GM21381 (cell line): Measurements from ENCODE around the gene UCHL5.
"Not testable (repeated sequence)": the region's sequence is repeated elsewhere in the genome, so short reads cannot be mapped to it uniquely, and the experiment has no call there.

Experiments
- ATAC-seq: cut with Tn5 transposase; IDR thresholded peaks from one replicate; pipeline ENCODE4 v1.9.1; 2021; ENCODE audit warnings: mild to moderate bottlenecking, moderate library complexity; ENCODE audit not compliant: unreplicated experiment

UCHL5 gene

DNA sequence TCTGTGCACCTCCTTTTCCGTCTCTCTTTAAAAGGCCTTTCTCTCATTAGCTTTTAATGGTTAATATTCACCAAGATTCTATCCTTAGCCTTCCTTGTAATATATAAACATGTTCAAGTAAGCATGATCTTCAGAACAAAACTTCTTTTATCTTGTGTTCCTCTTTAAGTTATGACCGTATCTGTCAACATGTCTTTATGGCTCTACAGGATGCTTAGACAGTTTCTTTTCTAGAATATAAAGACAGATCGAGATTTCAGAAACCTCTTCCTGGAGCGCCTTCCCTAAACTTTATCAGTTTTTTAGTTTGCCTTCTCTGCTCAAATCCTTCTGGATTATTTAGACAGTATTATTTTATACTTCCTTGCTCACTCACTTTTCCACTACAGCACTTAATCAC lies 7.4 kb upstream of the UCHL5 start:
- no peak for ATAC-seq

DNA sequence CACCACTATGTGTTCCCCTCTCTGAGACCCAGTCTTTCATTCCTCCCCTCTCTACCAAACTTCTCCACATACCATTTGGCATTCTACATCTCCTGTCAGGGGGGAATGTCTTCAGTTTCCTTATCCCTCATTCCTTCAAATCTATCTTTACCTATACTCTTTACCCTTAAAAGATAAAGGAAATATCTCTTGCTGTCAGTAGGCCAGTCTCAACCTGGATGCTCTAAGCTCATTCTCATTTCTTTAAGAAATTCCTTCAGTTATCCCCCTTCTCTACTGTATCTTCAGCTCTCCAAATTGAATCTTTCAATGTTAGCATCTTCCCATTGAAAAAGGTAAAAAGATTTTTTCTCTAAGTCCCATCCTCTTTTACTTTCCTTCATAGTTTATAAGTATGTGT lies 6.8 kb upstream of the UCHL5 start:
- ATAC-seq, result no peak

DNA sequence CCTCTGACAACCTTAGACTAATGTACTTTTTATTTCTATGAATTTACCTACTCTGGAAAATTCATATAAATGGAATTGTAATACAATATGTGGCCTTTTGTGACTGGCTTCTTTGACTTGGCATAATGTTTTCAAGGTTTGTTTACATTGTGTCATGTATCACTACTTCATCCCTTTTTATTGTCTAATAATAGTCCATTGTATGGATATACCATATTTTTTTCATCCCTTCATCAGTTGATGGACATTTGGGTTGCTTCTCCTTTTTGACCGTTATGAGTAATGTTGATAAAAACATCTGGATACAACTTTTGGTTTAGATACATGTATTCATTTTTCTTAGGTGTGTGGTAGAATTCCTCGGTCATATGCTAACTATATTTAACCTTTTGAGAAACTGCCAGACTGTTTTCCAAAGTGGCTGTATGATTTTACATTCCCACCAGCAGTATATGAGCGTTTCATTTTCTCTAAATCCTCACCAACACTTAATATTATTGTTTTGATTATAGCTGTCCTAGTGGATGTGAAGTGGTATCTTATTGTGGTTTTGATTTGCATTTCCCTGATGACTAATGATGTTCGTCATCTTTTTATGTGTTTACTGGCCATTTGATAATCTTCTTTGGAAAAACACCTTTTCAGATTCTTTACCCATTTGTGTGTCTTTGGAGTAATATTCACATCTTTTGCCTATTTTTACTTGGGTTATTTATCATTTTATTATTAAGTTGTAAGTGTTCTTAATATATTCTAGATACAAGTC lies 3.7 kb upstream of the UCHL5 start:
- no peak for ATAC-seq

DNA sequence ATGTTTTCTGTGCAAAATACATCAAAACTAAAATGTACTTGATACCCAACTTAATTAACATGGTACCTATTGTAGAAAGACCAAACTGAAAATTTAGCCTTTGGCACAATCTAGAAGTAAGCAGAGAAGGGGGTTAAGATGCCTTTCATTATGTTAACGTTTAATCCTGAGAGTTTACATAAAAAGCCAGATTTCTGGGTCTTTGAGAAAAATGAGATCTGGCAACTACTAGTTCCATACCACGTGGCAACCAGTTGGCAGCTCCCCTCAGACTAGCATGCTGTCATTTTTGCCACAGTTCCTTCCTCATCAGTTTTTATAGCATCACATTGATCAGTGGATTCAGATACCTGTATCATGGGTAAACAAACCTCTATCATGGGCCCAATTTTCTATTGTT lies 1.8 kb upstream of the UCHL5 start:
- no peak for ATAC-seq

DNA sequence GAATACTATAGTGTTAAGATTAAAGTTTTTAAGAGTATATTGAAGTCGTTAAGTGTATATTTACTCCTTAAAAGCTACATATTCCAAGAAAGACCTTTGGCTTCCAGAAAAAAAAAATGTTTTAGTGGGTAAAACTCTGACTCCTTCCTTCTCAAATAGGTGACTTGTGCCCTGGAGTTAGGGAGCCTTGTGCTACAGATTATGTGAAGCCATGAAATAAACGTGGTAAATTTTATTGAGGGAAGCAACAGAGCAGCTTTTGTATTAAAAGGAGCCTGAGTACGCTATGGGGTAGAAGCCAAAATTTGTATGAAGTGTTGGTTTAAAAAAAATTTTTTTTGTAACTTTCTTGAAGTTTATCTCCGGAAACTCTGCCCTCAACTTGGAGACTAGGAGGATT lies 1.2 kb upstream of the UCHL5 start:
- no peak for ATAC-seq

DNA sequence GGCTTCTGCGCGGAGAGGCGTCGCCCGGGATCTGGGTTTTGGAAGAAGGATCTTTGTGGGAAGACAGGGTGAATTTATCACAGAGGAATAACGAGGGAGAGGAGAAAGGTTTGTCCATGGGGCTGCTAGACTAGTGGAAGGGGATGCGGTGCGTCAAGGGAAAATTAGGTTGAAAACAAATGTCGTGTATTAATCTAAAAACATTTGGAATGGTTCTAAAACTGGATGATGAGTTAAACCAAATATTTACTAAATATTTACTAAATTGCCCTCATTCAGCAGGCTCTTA lies 899 bp upstream of the UCHL5 start:
- ATAC-seq, result no peak

DNA sequence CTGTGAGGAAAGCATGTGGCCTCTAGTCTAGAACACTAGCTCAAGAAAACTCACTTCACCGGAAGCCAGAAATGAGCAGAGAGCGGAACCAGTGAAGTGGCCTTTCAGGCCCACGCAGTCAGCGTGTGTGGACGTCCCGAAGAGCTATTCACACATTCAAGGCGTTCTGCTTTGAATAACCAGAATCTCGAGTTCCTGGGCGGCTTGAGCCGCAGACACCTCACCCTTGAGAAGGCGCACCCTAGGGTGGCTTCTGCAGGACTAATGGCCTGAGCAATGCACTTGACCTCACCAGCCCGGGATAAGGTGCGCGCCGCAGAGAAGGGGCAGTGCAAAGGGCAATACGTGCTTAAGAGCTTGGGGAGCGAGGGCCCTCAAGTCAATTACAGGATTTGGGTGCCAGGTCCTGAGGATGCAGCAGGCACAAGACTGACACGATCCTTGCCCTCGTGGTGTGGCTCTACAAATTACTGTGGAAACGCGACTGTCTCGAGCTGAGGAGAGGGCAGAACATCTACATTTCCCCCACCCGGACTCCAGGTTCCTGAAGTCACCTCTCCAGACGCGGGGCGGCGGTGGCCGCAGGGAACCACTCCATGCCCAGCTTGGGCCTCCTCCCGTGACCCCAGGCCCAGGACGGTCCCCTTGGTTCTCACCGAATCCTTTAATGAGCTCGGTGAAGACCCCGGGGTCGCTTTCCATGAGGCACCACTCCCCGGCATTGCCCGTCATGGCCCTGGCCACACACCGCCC lies 455 bp downstream of the UCHL5 start:
- peak; percentile 45 for ATAC-seq

DNA sequence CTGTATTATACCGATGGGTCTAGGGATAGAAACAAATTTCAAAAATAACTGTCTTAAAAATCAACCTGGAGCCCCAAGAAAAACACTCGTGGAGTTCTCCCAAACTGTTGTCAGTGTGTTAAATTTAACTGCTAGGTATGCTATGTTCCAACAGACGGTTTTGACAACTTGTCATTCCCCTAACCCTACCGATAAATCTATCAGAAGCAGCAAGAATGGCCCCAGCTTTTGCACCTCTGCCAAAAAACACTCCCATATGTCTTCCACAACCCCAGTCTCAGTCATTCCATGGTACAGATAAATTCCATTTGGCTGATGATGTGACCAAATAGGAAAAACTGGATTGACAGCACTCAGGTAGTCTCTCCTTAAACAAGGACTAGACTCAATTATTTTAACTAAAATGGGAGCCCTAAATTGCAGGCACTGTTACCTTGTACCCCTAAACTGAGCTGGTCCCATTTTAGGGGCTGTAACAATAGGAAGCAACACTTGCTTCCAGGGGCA lies 4.9 kb downstream of the UCHL5 start:
- ATAC-seq, result no peak

DNA sequence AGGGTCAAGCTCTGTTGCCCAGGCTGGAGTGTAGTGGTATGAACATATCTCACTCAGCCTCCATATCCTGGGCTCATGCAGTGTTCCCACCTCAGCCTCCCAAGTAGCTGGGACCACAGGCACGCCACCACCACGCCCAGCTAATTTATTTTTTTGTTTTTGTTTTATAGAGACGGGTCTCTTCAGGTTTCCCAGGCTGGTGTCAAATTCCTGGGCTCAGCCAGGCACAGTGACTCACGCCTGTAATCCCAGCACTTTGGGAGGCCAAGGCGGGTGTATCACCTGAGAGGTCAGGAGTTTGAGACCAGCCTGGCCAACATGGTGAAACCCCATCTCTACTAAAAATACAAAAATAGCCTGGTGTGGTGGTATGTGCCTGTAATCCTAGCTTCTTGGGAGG lies 10.2 kb downstream of the UCHL5 start:
- not testable (repeated sequence) for ATAC-seq

DNA sequence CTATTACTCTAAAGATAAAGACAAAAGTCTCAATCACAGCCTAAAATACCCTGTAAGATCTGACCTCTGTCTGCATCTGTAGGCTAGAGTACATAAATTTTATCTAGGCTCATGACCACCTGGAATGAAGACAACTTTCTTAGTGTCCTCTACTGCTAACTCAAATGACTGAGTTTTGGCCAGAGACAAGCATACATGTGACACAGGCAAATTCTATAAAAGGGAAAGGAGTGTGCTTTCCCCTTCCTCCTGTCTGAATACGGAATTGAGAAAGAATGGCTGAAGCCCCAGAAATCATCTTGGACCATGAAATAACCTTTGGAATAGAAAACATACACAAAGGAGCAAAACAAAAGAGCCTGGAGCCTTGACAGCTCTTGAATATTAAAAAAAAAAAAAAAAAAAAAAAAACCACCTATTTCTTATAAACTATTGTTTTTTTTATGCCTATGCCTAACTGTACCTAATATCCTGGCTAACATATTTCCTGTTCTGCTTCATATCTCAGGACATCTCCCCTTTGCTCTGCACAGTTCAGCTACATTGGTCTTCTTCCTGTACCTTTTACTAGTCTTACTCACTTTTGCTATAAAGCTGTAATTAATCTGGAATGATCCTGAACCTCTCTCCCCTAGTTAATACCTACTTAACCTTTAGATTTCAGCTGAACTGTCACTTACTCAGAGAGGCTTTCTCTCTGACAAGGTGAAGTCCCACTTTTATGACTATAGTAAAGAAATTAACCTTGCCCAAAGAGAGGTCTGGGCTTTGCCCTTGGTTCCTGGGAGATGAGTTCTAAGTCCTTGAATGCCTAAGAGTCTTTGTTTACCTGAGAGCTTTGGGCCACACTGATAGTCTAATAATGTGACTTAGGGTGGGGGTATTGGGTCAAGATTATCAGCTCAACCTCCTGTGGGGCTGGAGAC lies 16.1 kb downstream of the UCHL5 start:
- no peak for ATAC-seq

DNA sequence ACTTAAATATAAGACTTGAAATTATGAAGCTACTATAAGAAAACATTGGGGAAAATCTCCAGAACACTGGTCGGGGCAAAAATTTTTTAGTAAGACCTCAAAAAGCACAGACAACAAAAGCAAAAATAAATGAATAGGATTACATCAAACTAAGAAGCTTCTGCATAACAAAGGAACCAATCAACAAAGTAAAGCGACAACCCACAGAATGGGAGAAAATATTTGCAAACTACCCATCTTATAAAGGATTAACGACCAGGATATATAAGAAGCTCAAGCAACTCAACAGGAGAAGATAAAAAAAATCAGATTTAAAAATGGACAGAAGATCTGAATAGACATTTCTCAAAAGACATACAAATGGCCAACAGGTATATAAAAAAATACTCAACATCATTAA lies 19.1 kb downstream of the UCHL5 start:
- no peak for ATAC-seq

DNA sequence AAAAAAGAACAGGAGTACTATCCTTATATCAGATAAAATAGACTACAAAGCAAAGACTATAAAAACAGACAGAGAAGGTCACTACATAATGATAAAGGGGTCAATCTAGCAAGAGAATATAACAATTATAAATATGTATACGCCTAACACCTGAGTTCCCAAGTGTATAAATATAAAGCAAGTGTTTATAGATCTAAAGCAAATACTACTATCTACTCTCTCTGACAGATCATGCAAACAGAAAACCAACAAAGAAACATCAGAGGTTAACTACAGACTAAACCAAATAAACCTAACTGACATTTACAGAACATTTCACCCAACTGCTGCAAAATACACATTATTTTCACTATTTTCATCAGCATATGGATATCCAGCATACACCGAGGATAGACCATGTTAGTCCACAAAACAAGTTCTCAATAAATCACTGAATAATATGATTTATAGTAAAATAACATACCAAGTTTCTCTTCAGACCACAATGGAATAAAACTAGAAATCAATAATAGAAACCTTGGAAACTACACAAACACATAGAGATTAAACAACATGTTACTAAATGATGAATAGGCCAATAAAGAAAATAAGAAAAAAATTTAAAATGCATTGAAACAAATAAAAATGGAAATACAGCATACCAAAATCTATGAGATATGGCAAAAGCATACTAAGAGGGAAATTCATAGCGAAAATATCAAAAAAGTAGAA lies 22.7 kb downstream of the UCHL5 start:
- ATAC-seq, result no peak

DNA sequence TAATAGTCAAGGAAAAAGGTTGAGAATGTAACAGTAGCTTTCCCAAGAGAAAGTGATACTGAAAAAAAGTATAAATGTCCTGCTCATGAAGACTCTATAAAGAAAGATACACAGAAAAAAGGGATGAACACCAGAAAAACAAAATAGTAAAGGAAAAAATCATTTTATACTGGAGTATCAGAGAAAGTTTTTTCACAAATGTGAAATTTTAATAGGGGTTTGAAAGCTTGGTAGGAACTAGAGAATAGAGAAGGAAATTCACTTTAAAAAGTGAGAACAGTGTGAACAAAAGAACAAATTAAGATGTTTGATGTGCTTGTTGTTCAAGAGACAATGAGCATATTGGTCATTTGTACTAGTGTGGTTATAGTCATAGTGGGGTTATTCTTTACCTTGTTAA lies 25.6 kb downstream of the UCHL5 start:
- ATAC-seq, result no peak

DNA sequence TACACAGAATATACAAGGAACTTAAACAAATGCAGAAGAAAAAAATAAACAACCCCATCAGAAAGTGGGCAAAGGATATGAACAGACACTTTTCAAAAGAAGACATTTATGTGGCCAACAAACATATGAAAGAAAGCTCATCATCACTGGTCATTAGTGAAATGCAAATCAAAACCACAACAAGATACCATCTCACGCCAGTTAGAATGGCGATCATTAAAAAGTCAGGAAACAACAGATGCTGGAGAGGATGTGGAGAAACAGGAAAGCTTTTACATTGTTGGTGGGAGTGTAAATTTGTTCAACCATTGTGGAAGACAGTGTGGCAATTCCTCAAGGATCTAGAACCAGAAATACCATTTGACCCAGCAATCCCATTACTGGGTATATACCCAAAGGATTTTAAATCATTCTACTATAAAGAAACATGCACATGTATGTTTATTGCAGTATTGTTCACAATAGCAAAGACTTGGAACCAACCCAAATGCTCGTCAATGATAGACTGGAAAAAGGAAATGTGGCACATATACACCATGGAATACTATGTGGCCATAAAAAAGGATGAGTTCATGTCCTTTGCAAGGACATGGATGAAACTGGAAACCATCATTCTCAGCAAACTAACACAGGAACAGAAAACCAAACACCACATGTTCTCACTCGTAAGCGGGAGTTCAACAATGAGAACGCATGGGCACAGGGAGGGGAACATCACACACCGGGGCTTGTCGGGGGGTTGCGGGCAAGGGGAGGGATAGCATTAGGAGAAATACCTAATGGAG lies 26.3 kb downstream of the UCHL5 start:
- ATAC-seq, result not testable (repeated sequence)

DNA sequence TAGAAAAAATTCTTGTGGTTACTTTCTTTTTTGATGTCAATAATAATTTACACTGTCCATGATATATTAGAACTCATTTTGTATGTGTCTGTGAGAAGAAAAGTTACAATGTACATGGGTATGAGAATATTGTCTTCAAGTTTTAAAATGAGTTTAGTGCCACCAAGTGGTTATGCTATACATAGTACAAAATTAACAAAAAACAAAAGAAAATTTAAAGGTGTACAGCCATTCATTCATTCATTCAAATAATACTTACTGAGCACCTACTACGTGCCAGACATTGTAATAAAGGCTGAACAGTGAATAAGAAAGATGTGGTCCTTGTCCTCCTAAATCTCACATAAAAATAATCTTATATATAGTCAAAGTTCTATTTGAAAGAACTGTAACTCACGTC lies 27.7 kb downstream of the UCHL5 start:
- ATAC-seq, result no peak

DNA sequence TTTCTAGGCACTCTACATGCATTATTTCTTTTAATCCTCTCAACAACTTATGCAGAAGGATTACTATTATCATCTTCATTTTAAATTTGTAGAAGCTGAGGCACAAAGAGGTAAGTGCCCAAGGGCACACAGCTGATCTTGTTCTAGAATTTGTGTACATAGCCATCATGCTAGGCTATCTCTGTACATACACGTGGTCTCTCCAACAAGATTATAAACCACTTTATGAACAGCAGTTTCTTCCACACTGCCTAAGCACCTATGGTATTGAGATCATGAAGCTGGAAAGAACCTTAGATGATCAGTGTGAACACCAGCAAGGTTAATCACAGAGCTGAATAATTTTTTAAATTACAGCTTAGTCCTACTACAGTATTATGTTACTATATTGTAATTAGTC lies 28.9 kb downstream of the UCHL5 start:
- ATAC-seq, result no peak

DNA sequence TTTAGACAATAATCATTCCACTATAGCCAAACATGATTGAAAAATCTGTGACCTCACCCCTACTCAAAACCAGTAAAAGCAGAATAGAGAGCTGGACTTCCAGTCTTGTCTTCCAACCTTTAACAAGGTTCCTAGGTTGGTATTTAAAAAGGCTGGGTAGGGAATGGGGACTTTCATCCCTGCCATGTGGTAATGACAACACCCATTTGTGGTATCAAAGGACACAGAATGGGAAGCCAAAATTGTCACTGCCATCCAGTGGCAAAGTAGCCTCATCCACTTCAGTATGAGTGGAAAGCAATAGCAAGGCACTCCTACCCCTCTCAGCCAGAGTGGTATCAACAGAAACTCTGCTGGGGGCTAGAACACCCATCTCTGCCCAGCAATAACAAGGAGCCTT lies 33.9 kb downstream of the UCHL5 start:
- ATAC-seq, result no peak

DNA sequence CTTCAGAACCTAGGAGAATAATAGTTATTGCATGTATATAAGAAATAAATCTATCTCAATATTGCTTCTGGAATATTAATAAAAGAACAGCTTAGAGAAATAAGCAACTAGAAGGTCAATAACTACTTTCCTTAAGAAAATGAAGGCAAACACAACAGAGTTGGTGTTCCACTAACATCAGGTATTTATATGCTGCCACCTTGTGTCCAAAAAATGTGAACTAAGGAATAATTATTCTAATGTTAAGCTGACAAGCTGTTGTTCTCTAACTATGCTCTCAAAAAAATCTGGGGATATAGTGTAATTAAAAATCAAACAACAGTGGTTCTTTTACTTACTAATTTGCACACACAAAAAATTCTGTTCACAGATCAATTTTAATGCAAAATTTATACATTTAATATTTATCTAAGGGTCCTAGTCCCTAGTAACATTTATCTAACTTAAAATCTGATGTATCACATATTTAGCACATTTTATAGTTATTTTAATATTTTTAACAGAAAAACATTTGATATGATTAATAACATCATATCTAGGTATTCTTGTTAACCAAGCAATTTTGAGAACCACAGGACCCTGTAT lies 39.6 kb downstream of the UCHL5 start:
- ATAC-seq, result peak; percentile 63

DNA sequence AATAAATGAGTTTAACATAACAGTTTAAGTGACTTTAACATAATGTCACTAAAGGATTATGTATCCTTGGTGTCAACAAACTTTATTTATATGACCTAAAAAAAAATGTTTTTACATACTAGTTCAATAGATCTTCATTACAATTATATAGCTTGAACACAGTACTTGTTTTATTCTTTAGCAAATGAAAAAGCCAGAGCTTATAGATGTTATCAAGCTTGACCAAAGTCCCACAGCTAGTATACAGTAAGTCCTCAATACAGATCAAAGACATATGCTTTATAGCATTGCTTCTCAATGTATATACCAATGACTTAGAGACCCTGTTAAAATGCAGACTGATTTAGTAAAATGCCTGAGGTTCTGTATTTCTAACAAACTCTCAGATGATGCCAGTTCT lies 42.4 kb downstream of the UCHL5 start:
- no peak for ATAC-seq

DNA sequence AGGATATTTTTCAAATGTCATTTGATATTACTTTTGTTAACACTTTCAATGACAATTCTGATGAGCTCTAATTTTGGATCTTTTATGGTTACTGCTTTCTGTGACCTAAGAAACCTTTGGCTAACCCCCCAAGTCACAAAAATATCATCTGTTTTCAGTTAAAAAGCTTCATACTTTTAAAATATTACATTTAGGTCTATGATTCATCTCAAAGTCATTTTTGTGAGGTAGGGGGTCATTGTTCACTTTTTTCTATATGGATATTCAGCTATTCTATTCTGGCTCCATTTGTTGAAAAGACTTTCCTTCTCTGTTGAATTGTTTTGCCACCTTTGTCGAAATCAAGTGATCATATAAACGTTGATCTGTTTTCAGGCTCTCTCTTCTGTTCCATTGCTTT lies 44.8 kb downstream of the UCHL5 start:
- no peak for ATAC-seq
